NCI-H1092 treated with DMSO at 0.1 percent for 48 hours (cell line): Measurements from ENCODE around the gene LRRC8D.
"Not testable (repeated sequence)": the region's sequence is repeated elsewhere in the genome, so short reads cannot be mapped to it uniquely, and the experiment has no call there.

ENCODE experiments used
- DNase-seq: peaks from one replicate; lab custom pipeline; 2025; lab: John Stamatoyannopoulos, UW

Gene LRRC8D

GRCh38 chr1:89913353-89914095, 92.7 kb downstream of the LRRC8D start:
- DNase-seq: no peak

- DNase-seq: no peak
Observed at GRCh38 chr1:89917353-89917752, 96.5 kb downstream of the LRRC8D start.

- DNase-seq: no peak
Observed at GRCh38 chr1:89918127-89918793, 97.4 kb downstream of the LRRC8D start.

- no peak for DNase-seq
Observed at GRCh38 chr1:89918794-89919155, 97.9 kb downstream of the LRRC8D start.

DNA sequence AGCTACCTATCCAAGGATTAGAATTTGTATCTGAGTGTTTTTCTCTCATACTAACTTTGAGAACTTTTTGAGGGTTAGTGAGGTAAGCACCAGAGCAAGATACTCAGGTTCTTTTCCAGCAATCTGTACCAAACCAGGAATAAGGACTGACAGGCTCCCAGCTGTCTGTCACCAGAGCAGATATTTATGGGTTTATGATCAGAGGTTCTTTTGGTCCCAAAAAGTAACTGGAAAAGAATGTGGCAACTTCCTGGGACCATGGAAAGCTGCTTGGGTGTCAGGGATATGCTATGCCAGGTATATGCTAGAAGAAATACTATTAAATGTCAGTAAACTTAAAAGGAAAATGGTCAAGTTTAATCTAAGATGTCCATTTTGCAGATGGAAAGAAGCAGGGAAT, 98.3 kb downstream of the LRRC8D start:
- no peak for DNase-seq

DNA sequence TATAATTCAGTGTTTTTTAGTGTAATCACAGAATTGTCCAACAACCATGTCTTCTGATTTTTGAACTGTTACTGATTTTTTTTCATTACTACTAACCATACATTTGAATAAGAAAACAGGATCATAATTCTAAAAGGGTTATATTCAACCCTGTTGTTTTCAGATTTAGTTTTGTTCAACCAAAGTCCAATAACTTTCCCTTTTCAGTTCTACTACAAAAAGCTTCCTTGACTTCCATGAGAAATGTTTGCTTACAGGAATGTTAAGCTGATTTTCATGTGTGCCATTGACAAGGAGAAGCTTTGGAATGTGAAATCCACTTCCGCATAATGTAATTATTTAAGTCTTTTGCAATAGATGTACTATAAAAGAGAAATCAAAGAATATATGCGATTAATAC, 102.1 kb downstream of the LRRC8D start:
- DNase-seq: no peak

DNA sequence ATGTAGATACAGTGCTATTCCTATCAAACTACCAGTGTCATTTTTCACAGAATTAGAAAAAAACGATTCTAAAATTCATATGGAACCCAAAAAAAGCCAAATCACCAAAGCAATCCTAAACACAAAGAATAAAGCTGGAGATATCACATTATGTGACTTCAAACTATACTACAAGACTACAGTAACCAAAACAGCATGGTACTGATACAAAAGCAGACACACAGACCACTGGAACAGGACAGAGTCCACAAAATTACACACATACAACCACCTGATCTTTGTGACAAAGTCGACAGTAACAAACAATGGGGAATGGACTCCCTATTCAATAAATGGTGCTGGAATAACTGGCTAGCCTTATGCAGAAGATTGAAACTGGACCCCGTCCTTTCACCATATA, 102.7 kb downstream of the LRRC8D start:
- no peak for DNase-seq

DNA sequence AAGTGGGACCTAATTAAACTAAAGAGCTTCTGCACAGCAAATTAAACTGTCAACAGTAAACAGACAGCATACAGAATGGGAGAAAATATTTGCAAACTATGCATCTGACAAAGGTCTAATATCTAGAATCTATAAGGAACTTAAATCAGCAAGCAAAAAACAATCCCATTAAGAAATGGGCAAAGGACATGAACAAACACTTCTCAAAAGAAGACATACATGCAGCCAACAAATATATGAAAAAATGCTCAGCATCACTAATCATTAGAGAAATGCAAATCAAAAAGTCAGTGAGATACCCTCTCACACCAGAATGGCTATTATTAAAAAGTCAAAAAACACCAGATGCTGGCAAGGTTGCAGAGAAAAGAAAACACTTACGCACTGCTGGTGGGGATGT, 103.2 kb downstream of the LRRC8D start:
- DNase-seq: not testable (repeated sequence)

DNA sequence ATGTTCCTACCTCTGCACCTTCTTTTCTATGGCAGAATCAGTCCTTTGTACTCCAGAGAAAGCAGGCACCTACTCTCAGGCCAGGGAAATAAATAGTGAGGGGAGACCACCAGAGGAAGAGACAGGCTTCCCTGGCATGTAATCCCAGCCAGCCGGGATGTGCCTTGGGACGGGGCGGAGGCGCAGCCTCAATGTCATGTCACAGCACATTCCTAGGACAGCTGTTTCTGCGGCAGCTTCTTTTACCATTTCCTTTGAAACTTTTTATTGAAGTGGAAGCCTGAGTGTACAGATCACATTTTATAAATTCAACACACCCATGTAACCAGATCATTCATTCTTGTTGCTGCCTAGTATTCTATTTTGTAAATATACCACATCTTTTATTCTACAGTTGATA, 106.2 kb downstream of the LRRC8D start:
- no peak for DNase-seq

GRCh38 chr1:89927478-89927877, 106.6 kb downstream of the LRRC8D start:
- DNase-seq: no peak

DNA sequence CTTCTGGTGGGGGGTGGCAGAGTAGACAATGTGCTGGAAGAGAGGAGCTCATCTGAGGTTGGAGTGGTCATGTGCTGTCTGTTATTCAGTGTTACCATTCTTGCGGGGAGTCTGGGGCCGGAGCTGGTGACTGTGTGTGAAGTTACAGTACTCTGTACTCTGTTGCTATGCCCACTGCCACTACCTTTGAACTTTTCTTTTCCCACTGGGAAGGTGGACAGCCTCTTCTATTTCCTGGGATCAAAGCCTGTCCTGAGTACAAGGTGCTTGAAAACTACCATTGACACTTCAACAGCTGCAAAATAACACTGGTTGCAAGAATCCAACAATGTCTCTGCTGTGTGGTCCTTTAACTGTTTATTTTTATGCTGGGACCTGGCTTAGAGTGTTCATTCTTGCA, 107.7 kb downstream of the LRRC8D start:
- no peak for DNase-seq

DNA sequence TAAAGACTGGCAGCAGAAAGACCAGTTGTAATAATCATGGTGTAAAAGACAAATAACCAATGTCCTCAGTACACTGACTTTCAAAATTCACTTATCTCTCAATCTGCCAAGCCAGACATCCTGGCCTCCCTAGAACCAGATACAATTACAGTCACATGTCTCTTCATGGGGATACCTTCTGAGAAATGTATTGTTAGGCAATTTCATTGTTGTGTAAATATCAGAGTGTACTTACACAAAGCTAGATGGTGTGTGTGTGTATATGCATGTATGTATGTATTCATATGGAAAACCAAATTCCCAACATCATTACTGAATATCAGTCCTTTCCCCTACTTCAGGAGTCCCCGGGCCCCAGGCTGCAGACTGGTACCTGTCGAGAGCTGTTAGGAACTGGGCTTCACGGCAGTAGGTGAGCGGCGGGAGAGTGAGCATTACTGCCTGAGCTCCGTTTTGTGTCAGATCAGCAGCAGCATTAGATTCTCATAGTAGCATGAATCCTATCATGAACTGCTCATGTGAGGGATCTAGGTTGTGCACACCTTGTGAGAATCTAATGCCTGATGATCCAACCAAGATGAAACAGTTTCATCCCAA, 108.7 kb downstream of the LRRC8D start:
- DNase-seq: no peak

DNA sequence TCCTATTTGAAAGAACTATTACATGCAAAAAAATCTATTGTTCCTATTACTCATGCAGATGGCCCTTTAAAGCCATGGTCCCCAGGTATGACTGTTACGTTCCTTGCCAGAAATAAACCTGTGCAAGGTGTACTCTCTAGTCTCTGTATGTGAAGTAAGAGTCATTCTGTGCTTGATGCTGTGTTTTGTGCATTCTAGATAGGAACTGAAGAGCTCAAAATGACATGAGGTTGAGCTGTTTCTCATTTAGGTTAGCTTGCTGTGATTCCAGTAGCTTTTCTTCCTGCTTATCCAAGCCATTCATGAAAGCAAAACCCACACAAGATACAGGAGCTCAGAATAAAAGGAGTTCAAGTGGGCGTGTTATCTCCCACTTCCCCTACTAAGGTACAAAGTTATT, 109.7 kb downstream of the LRRC8D start:
- no peak for DNase-seq

GRCh38 chr1:89931964-89932363, 111.1 kb downstream of the LRRC8D start:
- no peak for DNase-seq

GRCh38 chr1:89932598-89933364, 111.9 kb downstream of the LRRC8D start:
- DNase-seq: no peak

- DNase-seq: no peak
Observed at GRCh38 chr1:89934461-89934860, 113.6 kb downstream of the LRRC8D start.

- no peak for DNase-seq
Observed at GRCh38 chr1:89935235-89935634, 114.4 kb downstream of the LRRC8D start.

DNA sequence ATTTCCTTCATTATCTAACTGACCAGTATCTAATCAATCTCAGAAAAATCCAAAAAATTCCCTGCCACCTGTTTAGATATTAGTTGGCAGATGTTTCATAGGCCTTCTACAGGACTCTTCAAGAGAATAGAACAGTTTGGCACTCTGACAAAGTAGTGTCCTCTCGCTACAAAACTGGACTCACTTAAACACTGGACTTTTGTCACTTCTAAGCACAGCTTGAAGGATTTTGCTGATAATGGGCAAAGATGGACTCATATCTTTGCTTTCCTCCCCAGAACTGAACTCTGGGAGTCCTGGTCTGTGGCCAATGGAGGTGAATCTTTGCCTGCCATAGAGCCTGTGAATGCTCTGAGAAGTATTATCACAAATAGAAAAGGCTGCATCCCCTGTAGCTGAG, 115.9 kb downstream of the LRRC8D start:
- no peak for DNase-seq

GRCh38 chr1:89938171-89939055, 117.6 kb downstream of the LRRC8D start:
- no peak for DNase-seq

DNA sequence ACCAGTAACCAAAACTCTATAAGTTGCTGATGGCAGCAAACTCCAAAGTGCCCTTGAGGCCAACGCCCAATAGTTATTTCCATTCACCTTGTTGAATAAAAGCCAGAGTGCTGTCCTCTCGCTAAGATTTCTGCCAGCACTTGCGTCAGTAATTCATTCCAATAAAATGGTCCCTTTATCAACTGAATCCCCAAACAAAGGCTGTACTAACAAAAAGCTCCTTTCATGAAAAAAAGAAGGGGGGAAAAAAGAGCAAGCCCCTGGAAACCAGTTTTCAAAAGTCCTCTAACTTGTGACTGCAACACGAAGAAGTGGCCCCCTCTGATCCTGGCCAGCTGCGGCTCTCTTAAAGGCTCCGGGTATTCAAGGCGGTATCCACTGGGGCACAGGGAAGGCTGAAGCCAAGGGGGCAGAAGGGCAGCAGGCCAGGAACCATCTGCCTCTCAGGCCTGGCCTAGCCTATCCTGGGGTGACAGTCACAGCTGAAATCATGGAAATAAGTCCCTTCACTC, 118.3 kb downstream of the LRRC8D start:
- no peak for DNase-seq

DNA sequence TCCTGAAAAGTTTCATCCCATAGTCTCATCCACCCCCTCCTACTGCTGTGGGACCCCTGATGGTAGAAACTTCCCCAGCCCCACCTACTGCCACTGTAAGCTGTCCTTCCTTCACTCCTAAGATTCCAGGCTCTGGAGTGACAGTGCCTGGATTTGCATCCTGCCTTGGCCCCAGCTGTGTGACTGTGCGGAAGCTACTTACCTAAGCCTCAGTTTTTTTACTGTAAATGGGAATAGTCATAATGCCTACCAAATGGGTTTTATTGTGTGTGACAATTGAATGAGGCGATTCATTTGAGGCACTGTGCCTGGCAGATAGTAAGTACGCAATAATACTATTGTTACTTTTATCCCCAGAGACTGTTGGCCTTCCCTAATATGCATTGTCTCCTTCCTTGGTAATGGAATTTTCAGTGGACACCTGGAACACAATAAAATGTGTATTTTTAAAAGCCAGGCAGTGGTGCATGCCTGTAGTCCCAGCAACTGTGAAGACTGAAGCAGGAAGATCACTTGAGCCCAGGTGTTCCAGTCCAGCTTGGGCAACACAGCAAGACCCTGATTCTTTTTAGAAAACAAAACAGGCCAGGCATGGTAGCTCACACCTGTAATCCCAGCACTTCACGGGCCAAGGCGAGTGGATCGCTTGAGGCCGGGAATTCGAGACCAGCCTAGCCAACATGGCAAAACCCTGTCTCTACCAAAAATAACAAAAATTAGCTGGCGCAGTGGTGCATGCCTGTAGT, 119.0 kb downstream of the LRRC8D start:
- no peak for DNase-seq
